NCI-H1105 (cell line): Measurements from ENCODE around the gene DNAJC1.

ENCODE experiments used
- DNase-seq: peaks from one replicate; lab custom pipeline; 2025; lab: John Stamatoyannopoulos, UW

The DNAJC1 gene

GRCh38 chr10:22010539-22010938, 7.0 kb upstream of the DNAJC1 start:
- no peak for DNase-seq

DNA sequence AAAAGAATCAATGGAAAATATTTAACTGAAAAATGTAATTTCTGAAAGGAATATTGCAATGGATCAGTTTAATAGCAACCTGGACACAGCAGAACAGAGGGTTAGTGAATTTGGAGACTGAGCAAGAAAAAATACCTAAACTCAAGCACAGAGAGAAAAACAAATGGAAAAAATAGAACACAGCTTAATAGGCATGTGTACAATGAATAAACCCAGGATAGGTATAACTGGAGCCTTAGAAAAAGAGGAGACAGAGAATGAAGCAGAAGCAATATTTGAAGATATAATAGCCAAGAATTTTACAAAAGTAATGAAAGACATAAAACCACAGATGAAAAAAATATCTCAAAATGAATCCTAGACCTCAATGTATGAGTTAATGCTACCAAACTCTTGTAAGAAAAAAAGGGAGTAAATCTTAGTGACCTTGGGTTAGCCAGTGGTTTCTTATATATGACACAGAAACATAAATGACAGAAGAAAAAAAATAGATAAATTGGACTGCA, 2.9 kb upstream of the DNAJC1 start:
- DNase-seq: no peak

DNA sequence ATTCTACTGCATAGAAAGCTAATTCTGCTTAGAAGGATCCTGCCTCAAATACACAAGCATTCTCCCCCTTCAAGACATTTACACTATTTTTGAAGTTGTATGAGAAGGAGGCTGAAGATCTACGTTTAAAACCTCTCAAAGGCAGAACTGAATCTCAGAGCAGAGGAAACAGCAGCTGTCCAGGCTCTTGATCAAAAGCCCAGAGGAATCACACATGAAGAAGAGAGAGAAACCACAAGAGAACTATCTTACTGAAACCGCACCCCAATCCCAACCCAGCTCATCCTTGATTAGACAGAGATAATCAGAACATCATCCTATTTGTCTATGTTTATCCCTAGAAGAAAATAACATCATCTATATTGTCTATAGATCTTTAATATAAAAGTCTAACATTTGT, 2.2 kb upstream of the DNAJC1 start:
- DNase-seq: no peak

- no peak for DNase-seq
Observed at GRCh38 chr10:22003964-22004281, 393 bp upstream of the DNAJC1 start.

GRCh38 chr10:22002591-22003176, 846 bp downstream of the DNAJC1 start:
- no peak for DNase-seq

GRCh38 chr10:21995557-21995956, 8.0 kb downstream of the DNAJC1 start:
- DNase-seq: no peak

DNA sequence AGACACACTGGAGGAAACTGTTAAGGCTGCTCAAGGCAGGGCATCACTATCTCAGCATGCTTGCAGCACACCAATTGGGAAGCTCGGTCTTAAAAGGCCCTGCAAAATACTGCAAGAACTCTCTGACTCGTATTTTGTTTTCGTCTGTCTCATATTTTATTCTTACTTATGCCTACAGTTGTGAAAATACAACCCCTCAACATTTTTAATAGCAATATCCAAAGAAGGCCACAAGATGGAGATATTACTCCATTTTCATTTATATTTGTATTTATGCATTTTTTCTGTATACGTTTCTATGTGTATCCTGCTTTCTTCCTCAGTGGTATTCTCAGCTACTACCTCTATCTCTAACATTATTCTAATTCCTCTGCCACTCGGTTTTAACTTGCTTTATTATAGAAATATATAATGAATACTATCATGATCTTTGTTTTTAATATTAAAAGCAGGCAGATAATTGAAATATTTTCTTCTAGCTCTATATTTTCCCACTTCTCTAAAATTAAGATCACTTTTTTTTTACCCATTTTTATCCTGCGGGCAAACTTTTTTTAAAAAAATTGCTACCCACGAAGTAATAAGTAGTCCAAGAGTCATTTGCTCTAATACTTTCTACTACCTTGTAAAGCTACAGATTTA, 10.0 kb downstream of the DNAJC1 start:
- DNase-seq: no peak

GRCh38 chr10:21991785-21992184, 11.7 kb downstream of the DNAJC1 start:
- no peak for DNase-seq

- DNase-seq: no peak
Observed at GRCh38 chr10:21990449-21990848, 13.1 kb downstream of the DNAJC1 start.

DNA sequence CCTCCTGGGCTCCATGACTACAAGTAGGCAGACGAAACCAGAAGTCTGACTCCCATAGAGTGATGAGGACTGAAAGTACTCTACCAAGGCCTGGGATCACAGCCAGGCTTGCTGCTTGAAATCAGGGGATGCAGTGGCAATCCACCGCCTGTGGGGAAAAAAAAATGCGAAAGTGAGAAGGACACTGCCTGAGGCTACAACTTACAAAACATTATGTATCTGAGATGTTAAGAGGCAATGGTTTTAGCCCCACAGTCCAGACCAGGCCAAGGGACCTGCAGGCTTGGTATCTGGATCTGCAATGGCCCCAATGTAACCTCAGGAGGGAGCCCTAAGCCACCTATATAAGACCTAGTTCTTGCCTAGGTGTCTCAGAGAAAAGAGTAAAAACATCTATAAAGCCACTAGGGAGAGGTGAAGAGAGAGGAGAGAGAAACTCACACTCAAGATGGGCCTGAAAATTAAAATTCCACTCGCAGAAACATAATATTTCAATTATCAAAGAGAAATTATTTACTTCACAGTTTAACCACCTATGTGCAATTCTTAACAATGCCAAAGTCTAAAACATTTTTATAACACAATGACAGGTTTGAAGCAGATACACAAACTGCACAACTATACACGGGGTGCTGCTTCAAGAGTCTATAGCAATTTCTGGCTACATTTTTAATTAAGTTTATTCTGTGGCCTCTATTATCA, 13.9 kb downstream of the DNAJC1 start:
- peak; percentile 22 for DNase-seq

DNA sequence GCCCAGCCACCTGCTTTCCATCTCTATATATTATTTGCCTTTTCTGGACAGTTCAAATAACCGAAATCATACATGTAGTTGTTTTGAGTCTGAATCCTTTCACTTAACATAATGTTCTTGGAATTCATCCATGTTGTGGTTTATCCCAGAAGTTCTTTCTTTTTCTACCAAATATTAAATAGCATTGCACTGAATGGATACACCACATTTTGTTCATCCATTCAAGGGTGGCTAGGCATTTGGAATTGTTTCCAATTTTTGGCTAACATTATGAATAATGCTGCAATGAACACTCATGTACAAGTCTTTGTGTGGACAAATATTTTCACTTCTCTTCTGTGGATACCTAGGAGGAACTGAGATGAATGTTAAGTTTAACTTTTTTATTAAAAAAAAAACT, 18.0 kb downstream of the DNAJC1 start:
- no peak for DNase-seq

DNA sequence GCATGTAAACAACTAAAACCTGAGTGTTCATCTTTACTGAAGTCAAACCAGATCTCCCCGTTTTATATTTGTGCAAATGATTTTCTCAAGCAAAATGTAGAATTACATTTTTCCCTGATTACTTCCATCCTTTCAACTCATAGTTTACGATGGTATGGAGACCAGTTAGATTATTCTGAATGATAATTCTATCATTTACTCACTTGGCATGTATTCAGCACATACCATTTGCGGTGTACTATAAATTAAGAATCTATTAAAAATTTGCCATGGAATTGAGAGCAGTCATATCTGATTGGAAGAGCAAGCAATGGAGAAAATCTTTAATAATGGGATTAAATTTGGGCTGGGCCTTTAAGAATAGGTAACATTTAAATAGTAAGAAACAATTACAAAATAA, 22.4 kb downstream of the DNAJC1 start:
- no peak for DNase-seq

- no peak for DNase-seq
Observed at GRCh38 chr10:21980691-21981090, 22.8 kb downstream of the DNAJC1 start.

DNA sequence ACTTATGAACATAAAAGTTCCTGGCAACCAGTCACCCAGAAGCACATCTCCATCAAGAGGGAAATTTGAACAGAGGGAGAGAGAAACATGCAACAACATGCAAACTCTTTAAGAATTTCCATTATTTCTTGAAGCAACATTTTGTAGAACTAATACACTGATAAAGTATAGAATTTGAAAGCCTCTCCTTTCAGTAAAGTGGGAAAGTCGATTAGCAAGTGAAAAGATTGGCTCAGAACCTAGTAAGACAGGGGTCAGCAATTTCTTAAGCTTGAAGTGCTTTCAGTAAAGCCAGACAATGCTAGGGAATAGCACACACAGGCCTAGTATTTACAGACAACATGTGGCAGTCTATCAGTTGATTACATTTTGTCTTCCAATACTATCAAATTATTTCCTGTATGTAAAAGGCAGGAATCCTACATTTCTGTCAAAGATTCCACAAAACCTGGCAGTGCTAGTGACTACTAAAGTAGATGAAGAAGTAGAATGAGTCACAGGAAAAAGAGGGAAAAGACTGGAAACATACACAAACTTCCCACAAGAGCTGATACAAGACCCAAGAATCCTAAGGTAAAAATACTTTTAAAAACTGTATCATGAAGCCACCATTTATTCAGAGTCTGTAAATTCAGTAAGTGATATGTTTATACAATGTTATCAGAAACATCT, 25.2 kb downstream of the DNAJC1 start:
- no peak for DNase-seq

DNA sequence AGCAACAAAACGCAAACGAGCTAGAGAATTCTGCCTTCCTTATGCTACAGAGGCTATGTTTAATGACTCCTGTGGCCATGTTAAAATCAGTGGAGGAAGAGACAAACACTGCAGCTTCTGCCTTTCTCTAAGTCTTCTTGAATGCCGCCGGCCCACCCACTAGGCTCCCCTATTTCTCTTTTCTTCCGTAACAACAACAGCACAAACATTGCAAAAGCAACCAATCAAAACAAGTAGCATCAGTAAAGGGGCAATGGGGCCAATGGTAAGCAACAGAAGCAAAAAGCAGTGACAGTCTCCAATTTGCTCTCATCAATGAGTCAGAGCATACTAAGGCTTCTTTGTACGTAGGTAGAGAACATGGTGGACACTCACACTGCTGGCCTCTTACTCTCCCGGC, 26.8 kb downstream of the DNAJC1 start:
- no peak for DNase-seq

DNA sequence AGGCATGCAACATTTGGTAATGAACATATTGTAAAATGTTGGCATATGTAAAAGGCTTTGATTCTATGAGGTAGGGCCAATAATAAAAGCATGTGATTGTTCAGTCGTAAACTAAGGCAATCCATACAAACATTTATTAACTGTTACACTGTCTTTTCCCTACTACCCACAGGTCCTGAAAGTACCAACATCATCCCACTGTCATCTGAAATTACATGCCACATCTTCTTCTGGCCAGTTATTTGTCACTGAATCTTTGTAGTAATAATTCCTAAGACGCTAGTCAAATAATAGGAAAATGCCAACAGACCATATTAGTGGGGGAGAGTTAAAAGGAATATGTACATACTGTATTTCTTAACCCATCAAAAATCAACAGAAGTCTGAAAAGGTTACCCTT, 27.2 kb downstream of the DNAJC1 start:
- no peak for DNase-seq

DNA sequence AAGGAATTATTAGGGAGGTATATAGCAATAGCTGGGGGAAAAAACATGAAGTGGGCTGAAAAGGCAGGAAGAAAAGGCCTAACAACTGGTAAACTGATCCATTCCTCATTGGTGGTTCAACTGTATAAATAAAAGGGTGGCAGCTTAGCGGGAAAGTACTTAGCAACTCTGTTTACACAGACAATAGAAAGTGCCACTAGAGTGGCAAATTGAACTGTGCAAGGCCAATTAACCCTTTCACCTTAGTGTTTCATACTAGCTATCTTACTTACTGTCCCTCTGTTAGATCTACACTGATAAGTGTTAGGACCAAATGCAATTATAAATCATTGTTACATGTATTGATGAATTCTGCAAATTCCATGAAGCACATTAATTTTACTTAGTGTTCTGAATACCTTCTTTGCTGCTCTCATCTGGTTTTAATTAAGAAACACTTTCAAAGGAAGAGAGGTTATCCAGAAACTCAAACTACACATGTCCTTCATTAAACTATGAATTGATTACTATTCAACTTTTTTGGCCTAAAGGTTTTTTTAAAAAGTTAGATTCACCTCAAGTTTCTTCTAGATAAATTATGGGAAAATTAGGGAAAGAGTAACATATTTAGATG, 28.0 kb downstream of the DNAJC1 start:
- DNase-seq: peak; percentile 60

- no peak for DNase-seq
Observed at GRCh38 chr10:21972584-21972983, 30.9 kb downstream of the DNAJC1 start.

DNA sequence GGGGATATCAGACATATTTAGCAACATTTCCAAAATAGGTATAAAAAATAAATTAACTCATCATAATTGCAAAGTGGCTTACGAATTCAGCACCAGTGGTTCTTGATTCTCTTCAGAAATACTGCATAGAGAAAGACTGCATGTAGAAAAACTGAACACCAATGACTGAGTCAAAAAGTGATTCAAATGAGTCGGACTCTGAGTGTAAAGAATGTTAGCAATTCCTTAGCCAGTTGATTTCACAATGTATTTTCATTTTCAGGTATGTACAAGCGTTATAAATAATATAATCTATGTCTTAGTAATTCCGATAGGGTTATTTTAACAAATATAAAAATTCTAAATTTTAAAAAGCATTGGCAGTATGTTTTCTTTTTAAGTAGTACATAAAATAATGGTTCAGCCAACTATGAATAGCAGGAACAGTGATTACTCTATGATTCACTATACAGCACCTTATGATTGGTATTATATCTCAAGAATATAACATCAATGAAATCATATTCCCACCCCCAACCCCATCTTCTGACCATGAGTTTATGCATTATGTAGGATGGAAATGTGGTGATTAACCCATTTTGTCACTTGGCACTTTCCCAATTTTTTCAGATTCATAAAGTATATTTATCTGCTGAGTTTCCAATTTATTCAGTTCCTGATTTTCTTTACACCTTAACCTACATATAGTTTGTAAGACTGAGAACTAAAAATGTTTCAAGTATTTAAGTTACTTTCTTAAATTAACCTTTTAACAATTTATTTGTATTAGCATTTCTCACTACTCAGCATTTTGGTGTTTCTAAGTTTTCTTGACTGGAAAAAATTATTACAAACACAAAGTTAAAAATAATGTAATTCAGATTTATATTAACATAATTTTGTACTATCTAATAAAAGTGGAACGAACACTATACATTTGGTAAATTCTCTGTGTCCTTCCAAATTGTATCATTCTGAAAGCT, 33.9 kb downstream of the DNAJC1 start:
- DNase-seq: no peak

GRCh38 chr10:21964983-21965665, 38.4 kb downstream of the DNAJC1 start:
- no peak for DNase-seq

DNA sequence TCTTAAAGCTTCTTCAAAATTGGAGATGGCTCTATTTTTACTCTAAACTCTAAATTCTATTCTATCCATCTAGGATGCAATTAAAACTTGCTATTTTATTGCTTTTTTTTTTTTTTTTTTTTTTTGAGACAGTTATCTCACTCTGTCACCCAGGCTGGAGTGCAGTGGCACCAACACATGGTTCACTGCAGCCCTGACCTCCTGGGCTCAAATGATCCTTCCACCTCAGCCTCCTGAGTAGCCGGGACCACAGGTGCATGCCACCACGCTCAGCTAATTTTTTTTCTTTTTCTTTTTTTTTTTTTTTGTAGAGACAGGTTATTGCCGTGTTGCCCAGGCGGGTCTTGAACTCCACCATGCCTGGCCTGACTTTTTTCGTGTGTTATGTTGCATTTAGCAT, 41.2 kb downstream of the DNAJC1 start:
- DNase-seq: no peak
